ENCODE measurements around the gene GLRA1.

GLRA1 gene
- 0 reads per million in 2 experiments for total RNA-seq

DNA sequence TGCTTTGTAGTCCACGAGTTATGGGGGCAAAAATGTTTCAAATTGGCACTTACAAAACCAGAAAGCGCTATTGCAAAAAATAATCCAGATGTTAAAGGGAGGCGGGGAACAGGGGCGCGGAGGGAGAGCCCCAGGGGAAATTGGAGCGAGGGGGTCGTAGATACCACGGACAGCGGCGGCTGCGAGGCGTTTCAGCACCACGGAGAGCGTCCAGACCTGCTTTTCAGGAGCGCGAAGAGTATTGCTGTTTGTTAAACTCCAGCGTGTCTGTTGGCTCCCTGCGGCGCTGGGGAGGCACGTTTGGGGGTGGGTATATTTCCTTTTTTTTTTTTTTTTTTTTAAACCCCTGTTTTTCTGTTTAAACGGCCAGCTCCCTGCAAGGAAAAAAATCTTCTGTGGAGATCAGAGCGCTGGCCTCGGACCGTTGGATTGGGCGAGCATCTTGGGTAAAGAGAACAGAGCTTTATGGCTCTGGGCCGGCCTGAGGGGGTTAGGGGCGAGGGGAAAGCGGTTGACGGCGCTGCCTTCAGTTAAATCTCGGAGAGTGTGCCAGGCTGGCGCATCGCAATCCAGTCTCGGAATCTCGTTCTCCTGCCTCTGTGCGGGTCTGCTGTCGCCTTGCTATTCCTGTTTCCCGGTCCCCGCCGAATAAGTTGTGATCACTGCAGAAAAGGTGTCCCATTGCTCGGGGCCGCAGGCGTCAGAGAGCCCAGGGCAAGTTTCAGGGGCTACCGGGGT lies at the start of gene GLRA1:
GLRA1 (minus strand) TSS at position 288 of the 738 bp plus-strand sequence. CDS start 302 bp downstream, outside the sequence.
- DNase-seq (ENCODE audit: low read depth), result peak; percentile 48

DNA sequence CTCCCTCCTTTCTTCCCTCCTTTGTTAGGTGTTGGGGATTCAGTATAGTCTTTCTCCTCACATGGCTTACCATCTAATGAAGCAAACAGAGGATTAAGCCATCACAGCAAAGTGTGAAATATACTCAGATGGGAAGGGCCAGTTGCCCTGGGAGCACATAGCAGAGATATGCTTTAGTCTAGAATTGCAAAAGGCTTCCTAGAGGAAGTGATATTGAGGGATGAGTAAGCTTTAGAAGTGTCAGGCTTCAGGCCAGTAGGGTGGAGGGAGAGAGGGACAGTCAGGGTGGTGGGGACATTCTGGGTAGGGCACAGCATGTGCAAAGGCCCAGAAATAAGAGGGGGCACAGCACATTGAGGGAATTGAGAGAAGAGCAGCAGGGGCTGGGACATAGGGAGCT lies 46.2 kb upstream of the GLRA1 start:
- DNase-seq (ENCODE audit: low read depth), result no peak

DNA sequence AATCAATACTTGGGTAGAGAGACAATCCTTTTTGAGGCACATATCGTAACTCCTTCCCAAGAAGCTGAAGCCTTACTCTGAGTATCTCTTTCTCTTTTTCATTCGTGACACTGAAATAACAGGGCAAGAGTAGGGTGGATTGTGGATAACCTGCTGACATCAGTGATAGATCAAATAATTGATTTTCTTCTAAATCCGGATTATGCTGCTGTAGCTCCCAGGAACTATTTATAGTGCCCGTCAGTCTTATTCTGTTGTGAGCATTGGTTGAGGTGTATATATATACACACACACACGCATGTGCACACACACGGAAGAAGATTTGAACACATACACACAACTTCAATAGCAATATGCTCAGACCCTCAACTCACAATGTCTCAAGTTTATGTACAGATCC lies 43.2 kb upstream of the GLRA1 start:
- no peak for DNase-seq (ENCODE audit: low read depth)

- DNase-seq (ENCODE audit: low read depth), result no peak
Measured at GRCh38 chr5:151966046-151966445, 41.4 kb upstream of the GLRA1 start.

GRCh38 chr5:151964471-151964870 lies 39.8 kb upstream of the GLRA1 start:
- DNase-seq (ENCODE audit: low read depth), result no peak

- DNase-seq (ENCODE audit: low read depth), result no peak
Measured at GRCh38 chr5:151961557-151961956, 36.9 kb upstream of the GLRA1 start.

- no peak for DNase-seq (ENCODE audit: low read depth)
Measured at GRCh38 chr5:151958111-151958510, 33.5 kb upstream of the GLRA1 start.

GRCh38 chr5:151956725-151957124 lies 32.1 kb upstream of the GLRA1 start:
- no peak for DNase-seq (ENCODE audit: low read depth)

DNA sequence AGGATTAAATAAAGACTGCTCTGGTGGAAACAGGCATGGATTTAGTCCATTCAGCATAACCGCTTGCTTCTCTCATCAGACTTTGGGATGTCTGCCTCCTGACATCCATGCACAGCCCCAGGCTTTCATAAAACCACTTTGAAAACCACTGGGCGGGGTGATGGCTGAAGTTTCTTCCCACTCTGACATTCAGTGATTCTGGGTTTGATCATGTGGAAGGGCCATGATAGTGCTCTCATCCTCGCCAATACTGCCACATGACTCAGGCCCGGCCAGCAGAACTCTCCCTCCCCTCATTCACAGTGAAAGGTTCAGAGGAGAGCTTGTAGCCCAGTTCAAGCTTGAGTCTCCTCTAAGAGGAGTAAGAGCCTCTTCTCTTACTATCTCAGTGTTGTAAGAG lies 29.6 kb upstream of the GLRA1 start:
- no peak for DNase-seq (ENCODE audit: low read depth)

DNA sequence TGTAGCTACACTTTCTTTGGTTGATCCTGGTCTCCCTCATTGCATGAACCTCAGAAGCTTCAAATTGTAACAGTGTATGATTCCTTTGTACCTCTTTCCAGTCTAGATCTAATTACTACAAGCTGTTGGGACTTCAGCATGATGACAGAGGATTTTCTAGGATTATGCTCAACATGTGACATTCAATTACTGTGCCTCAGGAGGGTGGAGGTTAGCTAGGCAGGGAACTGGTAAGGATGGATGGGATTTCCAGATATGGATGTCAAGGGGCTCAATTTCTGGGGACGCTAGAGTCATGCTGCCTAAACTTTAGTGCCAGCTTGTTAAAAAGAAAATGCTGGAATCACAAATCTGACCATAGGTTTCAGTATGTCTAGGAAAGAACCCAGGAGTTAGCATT lies 29.2 kb upstream of the GLRA1 start:
- DNase-seq (ENCODE audit: low read depth), result no peak

- no peak for DNase-seq (ENCODE audit: low read depth)
Measured at GRCh38 chr5:151952238-151952637, 27.6 kb upstream of the GLRA1 start.

GRCh38 chr5:151950706-151951105 lies 26.1 kb upstream of the GLRA1 start:
- DNase-seq (ENCODE audit: low read depth), result no peak

GRCh38 chr5:151949701-151950308 lies 25.2 kb upstream of the GLRA1 start:
- DNase-seq (ENCODE audit: low read depth), result no peak

GRCh38 chr5:151949113-151949512 lies 24.5 kb upstream of the GLRA1 start:
- no peak for DNase-seq (ENCODE audit: low read depth)

GRCh38 chr5:151947931-151948608 lies 23.4 kb upstream of the GLRA1 start:
- no peak for DNase-seq (ENCODE audit: low read depth)

DNA sequence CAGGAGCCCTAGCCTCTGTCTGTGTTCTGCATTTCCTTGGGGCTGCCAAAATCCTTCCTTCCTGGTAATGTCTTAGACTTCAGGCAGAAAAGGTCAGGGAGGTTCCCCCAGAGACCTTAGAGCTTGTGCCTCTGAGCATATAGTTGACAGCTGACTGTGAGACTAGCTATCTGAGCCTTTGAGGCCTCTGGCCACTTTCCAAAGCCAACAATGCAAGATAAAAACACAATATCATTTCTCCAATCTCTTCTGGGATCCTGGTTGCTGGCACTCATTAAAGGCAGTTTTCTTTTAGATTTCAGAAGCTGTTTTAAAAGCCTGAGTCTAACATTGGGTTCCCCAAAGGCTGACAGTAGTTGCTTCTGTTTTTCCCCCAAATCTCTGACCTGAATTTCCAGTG lies 13.2 kb upstream of the GLRA1 start:
- no peak for DNase-seq (ENCODE audit: low read depth)

DNA sequence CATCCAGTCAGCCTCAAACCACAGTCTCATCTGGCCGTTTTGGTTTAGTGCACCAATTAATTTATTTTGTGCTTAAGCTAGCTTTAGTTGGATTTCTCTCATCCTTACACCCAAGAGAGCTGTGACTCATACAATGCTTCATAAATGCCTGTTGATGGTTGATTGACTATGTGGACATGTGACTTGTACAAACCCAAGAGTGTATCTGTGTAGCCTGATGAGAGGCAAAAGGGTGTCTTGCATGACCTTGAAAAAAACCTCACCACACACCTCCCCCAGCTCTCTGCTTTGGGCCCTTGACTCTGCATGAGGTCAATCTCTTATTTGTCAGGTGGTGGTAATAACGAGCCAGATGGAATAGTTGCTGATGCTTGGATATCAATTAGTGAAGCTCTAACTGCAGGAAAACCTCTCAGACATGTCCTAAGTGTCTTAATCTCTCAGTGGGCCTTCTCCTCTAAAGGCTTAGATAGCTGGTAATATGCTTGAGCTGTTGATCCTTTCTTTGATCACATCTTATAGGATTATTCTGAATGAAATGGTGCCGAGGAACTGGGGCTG lies 10.6 kb upstream of the GLRA1 start:
- DNase-seq (ENCODE audit: low read depth), result no peak

DNA sequence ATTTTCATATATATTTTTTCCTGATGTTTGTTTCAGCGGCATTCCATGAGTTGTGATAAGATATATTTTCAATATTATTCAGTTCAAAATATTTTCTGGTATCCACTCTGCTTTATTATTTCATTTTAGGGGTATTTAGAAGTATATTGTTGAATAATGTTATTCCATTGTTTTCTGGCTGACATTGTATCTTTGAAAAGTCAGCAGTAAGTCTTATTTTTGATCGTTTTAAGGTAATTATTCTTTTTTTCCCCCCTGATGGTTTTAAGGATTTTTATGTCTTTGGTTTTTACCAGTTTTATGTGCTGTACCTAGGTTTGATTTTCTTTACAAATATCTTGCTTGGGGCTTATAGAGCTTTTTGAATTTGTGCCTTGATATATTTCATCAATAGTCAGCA lies 6.6 kb upstream of the GLRA1 start:
- no peak for DNase-seq (ENCODE audit: low read depth)

GRCh38 chr5:151926188-151926587 lies 1.5 kb upstream of the GLRA1 start:
- DNase-seq (ENCODE audit: low read depth), result no peak

DNA sequence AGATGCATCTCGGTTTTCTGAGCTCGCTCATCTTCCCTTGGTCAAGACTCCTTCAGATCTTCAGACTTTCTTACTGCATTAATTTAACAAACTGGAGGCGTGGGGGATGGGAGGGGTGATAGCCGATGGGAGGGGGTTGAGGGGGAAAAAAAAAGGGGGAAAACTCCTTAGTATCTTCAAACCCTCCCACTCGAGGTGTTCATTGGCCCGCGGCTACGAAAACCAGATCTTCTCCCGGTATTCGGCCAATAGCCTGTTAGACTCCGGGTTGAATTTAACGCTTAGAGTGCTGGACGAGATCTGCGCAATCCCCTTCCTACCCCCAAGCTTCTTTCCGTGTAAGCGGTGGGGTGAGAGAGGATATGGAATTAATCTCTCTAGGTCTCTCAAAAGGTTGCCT lies 689 bp upstream of the GLRA1 start:
- DNase-seq (ENCODE audit: low read depth), result no peak

GRCh38 chr5:151923866-151924476 lies 680 bp downstream of the GLRA1 start:
- DNase-seq (ENCODE audit: low read depth), result no peak

DNA sequence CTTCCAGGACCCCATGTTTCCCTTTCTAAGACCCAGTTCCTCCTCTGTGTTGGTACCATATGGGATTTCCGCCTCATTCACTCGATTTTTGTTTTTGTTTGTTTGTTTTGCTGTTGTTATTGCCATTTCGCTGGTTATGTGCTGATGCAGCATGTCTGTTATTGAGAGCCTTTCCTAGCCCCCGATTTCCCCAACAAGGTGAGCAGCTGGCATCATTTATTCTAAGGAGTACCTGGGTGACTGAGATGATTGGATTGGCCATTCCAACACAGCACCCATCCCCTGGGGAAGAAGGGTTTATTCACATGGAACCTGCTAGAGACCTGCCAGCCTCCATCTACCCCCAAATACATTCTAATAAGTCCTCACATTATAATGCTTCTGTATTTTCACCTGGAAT lies 2.7 kb downstream of the GLRA1 start:
- DNase-seq (ENCODE audit: low read depth), result no peak
